Measurements from ENCODE around the gene IL6R.

IL6R gene

GRCh38 chr1:154427173-154428139 is 22.3 kb downstream of the IL6R start:
- DNase-seq, result no peak

- DNase-seq, result no peak
Observed at GRCh38 chr1:154429118-154429517, 24.0 kb downstream of the IL6R start.

GRCh38 chr1:154429841-154430611 is 24.9 kb downstream of the IL6R start:
- DNase-seq, result no peak

- DNase-seq, result no peak
Observed at GRCh38 chr1:154430903-154431302, 25.8 kb downstream of the IL6R start.

DNA sequence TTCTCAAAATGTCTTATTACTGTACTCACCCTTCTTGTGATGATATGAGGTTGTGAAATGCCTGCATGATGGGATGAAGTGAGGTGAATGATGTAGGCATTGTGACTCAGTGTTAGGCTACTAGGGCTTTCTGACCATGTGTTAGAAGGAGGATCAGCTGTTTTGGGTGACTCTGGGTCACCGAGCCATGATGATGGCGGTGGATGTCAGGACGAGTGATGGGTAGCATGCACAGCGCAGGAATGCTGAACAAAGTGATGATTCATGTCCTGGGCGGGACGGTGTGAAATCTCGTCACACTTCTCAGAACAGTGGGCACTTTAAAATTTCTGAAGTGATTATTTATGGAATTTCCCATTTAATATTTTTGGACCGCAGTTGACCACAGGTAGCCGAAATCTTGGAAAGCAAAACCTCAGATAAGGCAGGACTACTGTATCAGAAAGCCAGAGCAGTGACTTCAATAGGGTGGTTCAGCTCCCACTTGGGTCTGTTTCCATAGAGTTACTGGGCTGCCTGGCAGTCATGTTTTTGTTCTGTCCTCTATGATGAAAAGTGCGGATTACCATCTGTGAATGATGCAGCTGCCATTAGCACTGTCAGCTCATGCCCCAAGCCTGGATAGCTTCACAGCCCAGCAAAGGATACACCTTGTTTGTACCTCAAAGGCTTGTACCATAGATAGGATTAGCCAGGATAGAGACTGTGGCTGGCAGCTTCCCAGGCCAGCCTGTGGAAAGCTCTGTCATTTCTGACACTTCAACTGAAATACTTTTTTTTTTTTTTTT is 26.6 kb downstream of the IL6R start:
- DNase-seq, result no peak

DNA sequence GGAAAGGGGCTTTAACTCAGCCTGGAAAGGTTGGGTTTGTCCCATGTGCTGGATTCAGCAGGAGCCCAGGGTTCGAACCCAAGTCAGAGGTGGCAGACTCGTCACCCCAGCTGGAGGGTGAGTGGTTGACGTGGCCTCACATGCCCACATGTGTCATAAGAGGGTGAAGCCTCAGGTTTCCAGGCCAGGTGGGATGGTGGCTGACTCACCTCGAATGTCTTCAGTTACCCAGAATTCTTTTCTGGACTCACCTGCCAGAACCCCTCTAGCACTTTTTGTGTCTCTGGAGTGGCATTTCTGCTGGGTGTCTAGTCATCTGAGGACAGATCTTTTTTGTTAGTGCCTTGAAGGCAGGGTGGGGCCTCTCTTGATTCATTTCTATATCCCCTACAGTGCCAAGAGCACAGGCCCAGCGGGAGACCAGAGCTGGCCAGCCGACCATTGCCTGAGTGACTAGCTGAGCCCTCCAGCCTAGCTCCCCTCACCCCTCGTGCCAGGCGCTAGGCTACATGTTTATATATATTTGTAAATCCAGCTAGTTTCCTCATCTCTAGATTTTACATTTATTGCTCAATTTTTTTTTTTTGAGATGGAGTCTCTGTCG is 28.1 kb downstream of the IL6R start:
- DNase-seq, result no peak

DNA sequence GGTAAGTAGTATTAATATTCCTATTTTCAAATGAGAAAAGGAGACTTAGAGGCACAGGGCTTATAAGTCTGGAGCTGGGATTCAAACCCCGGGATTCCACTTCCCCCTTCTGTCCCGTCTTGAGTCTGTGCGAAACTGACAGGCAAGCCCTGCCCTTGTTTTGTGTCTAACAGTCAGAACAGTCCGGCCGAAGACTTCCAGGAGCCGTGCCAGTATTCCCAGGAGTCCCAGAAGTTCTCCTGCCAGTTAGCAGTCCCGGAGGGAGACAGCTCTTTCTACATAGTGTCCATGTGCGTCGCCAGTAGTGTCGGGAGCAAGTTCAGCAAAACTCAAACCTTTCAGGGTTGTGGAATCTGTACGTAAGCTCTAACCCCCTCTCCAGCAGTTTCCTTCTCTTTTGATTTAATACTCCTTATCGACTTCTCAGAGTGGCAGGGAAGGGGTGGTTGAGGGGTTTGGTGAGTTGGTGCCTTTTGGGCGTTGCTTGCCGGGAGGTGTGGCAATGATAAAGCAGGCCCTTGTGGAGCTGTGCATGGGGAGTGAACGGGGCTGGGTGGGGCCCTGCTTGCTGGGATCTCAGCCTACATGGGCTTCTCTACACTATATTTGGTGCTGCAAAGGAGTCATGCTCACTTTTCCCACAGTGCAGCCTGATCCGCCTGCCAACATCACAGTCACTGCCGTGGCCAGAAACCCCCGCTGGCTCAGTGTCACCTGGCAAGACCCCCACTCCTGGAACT is 29.4 kb downstream of the IL6R start:
- no peak for DNase-seq

DNA sequence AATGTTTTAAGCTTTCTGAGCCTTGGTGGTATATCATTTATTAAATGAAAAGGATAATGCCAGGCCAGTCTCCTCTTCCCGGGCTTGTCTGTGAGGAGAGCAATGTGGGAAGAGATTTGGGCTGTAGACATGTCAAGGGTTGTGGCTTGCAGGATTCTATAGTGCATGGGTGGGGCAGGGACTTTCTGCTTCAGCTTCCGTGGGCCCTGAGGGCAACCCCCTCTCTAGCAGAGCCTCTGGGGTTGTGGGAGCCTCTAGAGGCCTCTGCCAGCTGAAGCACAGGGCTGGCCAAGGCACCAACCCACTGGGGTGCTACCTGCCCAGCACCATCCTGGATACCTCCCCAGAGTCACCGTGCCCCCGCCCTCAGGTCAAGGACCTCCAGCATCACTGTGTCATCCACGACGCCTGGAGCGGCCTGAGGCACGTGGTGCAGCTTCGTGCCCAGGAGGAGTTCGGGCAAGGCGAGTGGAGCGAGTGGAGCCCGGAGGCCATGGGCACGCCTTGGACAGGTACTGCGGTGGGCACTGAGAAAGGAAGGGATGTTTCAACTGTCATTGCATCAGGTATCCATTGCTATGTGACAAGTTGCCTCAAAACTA is 30.6 kb downstream of the IL6R start:
- DNase-seq, result no peak

- no peak for DNase-seq
Observed at GRCh38 chr1:154436433-154436832, 31.3 kb downstream of the IL6R start.

DNA sequence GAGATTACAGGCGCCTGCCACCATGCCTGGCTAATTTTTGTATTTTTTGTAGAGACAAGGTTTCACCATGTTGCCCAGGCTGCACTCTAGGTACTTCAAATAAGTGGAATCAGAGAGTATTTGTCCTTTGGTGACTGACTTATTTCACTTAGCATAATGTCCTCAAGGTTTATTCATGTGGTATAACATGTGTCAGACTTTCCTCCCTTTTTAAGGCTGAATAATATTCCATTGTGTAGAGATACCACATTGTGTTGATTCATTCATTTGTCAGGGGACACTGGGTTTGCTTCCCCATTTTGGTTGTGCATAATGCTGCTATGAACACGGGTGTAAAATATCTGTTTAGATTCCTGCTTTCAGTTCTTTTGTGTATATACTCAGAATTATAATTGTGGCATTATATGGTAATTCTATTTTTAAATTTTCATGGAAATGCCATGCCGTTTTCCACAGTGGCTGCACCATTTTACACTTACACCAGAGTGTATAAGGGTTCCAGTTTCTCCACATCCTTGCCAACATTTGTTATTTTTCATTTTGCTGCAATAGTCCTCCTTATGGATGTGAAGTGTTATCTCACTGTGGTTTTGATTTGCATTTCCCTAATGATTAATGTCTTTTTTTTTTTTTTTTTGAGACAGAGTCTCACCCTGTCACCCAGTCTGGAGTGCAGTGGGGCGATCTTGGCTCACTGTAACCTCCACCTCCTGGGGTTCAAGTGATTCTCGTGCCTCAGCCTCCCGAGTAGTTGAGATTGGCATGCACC is 35.1 kb downstream of the IL6R start:
- no peak for DNase-seq

- DNase-seq, result no peak
Observed at GRCh38 chr1:154441241-154441888, 36.2 kb downstream of the IL6R start.

GRCh38 chr1:154442006-154442740 is 37.0 kb downstream of the IL6R start:
- DNase-seq, result no peak

- no peak for DNase-seq
Observed at GRCh38 chr1:154443274-154444013, 38.3 kb downstream of the IL6R start.

GRCh38 chr1:154445040-154445472 is 39.9 kb downstream of the IL6R start:
- DNase-seq, result peak; percentile 33

- DNase-seq, result no peak
Observed at GRCh38 chr1:154446292-154446691, 41.1 kb downstream of the IL6R start.

DNA sequence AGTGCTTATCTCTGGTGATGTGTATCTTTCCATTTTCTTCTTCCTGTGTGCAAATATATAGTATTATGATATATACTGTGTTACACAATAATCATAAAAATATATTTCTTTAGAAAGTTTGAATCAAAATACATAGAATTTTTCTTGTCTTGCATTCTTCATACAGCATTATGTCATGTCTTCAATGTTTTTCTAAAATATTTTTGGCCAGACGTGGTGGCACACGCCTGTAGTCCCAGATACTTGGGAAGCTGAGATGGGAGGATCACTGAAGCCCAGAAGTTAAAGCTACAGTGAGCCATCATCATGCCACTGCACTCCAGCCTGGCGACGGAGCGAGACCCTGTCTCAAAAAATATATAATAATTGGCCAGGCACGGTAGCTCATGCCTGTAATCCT is 41.6 kb downstream of the IL6R start:
- DNase-seq, result no peak

DNA sequence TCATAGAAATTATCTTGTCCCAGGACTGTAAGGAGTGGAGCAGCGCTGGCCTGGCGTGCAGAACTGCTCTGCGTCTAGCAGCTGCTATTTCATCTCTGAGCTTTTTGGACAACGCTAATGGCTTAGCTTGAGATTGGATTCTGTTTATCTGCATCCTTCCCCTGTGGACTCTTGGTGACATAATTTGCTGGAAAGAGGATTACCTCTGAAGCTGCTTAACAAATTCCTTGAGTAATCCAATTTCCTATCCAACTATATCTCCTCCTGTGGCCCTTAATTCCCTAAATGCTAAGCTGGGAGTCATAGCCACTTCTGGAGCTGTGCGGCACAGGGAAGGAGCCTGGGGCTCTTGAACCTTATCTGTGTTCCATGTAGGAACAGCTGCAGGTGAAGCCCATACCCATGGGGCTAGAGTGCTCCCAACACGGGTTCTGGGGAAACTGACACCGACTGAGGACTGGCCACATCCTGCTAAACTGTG is 43.2 kb downstream of the IL6R start:
- no peak for DNase-seq

GRCh38 chr1:154453161-154453560 is 48.0 kb downstream of the IL6R start:
- no peak for DNase-seq

All from activated gamma-delta T cell treated with Interleukin-2 at 50 U/mL for 16 hours (primary cell).